Measurements from ENCODE around the gene EPHB1.

DNA sequence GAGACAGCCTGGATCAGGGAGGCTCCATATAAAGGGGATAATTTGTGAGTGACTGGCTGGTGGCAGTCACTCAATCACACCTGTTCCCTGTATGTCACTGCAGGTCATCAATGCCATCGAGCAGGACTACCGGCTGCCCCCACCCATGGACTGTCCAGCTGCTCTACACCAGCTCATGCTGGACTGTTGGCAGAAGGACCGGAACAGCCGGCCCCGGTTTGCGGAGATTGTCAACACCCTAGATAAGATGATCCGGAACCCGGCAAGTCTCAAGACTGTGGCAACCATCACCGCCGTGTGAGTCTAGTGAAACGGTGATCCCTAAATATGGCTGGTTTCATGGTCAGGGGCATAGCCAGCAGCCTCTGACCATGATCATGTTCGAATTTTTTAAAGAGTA is 453.2 kb downstream of the EPHB1 start:
- no peak for TF ChIP-seq CTCF (IDR thresholded peaks at IDR 0.05)
- no peak for TF ChIP-seq POLR2A (IDR thresholded peaks at IDR 0.05)
